HG02623 (cell line): ENCODE data around the gene C1orf115.
"Not testable (repeated sequence)": the region's sequence is repeated elsewhere in the genome, so short reads cannot be mapped to it uniquely, and the experiment has no call there.

Source experiments
- ATAC-seq: cut with Tn5 transposase; IDR thresholded peaks from one replicate; pipeline ENCODE4 v1.9.1; 2021; ENCODE audit warnings: moderate library complexity; ENCODE audit not compliant: unreplicated experiment

C1orf115 gene

DNA sequence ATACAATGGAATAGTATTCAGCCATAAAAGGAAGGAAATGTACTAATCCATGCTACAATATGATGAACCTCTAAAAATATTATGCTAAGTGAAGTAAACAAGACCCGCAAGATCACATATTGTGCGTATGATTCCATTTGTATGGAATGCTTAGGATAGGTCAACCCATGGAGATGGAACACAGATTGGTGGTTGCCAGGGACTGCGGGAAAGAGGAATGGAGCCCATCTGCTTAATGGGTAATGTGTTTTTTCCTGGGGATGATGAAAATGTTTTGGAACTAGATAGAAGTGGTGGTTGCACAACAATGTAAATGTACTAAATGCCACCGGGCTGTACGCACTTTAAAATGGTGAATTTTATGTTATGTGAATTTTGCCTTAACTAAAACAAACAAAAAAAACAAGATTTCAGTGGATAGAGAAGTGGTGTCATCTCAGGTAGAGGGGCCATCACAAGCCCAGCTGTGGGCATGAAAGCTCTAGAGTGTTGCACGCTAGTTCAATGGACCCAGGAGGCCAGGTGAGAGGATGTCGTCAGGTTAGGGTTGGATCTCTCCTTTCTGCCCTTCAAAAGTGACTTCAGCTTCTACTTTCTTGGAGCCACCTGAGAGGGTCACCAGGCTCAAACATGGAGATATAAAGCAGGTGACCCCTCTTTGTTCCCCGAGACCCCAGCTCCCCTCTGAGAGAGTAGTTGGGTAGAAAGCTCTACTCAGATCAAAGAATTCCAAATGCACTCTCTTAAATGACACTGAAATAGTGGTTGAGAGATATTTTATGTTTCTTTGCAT, 2.5 kb downstream of the C1orf115 start:
- ATAC-seq, result no peak

- no peak for ATAC-seq
Measured at GRCh38 chr1:220694866-220695382, 4.8 kb downstream of the C1orf115 start.

DNA sequence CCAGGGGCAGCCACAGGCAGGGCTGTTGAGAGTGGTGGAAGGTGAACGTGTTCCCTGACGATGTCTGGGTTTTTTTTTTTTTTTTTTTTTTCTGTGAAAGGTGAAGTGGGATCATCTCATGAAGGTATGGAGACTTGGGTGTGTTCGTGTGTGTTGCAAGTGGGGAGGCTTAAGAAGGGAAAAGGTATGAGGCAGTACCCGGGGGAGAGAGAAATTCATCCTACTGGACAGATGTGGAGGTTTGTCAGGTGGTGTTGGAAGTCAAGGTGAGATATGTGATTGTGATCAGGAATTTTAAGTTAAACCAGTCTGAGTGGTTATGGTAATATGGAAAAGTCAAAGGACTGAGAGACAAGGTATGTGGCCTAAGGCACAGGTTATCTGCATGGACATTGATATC, 5.3 kb downstream of the C1orf115 start:
- ATAC-seq, result no peak

GRCh38 chr1:220696226-220696862, 6.2 kb downstream of the C1orf115 start:
- no peak for ATAC-seq

DNA sequence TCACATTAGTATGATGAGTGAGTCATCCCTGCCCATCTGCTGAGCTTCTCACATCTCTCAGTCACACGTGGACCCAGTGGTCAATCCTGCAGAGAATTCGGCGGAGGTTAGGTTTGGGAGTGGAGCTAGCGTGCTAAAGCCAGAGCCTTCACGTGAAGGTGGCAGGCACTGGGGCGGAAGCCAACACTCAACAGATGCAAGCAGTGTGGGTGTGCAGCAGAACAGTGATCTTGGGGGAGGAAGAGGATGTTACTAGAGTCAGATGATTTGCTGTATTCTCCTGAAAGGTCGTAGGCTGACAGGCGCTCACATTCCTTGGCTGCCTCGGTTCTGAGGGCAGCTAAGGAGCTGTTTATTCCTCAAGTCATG, 6.7 kb downstream of the C1orf115 start:
- ATAC-seq, result no peak

- no peak for ATAC-seq
Measured at GRCh38 chr1:220697326-220697725, 7.2 kb downstream of the C1orf115 start.

GRCh38 chr1:220698607-220699016, 8.4 kb downstream of the C1orf115 start:
- ATAC-seq, result no peak

GRCh38 chr1:220699044-220699443, 8.9 kb downstream of the C1orf115 start:
- no peak for ATAC-seq

GRCh38 chr1:220700556-220701179, 10.5 kb downstream of the C1orf115 start:
- ATAC-seq, result no peak

DNA sequence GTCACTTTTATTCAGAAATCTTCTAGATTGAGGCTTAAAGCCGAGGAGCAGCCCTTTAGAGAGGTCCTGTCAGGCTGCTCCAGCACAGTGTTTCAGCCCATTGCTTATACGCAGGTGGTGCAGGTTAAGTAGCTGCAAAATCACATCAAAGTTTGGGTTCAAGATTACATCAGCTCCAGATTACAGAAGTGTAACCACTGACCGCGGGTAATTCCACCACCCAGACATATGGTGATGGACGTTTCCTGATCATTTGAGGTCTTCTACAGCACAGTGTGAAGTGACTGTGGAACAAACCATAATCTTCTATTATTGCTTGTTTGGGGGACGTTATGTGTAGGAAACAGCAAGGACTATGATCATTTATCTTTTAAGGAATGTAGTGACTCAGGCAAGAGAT, 11.8 kb downstream of the C1orf115 start:
- ATAC-seq, result no peak

DNA sequence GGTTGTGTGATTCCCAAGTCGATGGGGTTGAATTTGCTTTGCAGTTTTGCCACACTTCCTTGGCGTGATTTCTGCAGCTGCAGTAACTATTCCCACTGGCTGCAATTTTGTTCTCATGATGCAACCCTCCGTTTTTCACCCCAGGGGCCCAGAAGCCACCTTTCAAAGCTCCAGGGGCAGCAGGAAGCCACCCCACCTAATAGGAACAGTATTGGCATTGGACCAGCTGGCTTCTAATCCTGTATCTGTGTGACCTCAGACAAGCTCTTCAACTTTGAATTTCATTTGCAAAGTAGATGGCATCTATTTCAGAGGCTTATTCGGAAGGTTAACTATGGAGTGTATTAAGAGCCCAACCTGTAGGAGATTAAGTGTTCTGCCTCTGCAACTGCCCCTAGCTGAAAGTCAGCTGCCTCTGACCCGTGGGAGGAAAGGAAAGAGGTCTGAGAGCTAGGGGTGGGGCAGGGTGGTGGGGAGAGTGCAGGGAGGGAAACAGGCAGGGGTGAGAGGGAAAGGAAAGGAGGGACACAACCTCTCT, 12.6 kb downstream of the C1orf115 start:
- no peak for ATAC-seq

GRCh38 chr1:220703305-220703704, 13.1 kb downstream of the C1orf115 start:
- ATAC-seq, result no peak

DNA sequence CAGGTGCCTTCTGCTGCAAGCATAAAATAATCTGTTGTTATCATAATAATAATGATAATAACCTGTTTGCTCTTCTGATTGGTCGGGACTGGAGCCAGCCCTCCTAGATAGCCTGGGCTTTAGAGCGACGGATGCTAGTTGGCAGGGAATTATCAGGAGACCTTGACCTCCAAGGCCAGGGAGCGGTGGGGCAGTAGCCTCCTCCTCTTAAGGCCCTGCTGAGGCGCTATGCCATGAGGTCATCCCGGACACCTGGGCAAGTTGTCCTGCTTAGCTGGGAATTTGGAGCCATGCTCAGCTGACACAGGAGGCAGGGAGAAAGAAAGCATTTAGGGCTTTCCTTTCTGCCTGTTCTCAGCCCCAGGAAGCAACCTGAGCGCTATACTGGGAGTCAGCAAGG, 15.6 kb downstream of the C1orf115 start:
- no peak for ATAC-seq

DNA sequence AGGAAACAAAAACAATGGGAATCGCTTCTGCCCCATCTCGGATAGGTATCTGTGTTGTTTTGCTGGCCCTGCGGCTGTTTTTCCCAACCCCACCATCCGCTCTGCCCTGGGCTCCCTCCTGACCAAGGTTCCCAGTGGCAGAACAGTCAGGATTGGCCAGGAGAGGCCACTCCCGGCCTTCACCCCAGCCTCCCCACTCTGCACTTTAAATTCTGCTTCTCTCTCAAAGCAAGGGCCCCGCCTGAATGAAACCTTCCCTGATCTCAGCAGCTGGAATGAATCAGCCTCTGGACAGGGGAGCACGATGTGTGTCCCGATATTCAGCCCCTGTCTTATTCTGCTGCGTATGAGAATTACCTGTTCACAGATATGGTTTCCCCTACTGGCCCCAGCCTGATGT, 16.3 kb downstream of the C1orf115 start:
- ATAC-seq, result no peak

- no peak for ATAC-seq
Measured at GRCh38 chr1:220707160-220707559, 17.0 kb downstream of the C1orf115 start.

DNA sequence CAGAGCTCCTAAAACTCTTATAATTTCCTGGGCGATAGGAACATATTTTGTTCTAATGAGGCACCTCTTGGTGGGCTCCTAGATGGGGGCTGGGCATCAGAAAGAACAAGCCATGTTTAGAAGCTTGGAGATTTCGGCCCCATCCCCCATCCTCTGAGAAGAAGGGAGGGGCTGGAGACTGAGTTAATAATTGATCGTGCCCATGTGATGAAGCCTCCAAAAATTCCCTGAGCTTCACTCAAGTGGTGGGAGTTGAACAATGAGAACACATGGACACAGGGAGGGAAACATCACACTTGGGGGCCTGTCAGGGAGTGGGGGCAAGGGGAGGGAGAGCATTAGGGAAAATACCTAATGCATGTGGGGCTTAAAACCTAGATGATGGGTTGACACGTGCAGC, 18.1 kb downstream of the C1orf115 start:
- no peak for ATAC-seq

DNA sequence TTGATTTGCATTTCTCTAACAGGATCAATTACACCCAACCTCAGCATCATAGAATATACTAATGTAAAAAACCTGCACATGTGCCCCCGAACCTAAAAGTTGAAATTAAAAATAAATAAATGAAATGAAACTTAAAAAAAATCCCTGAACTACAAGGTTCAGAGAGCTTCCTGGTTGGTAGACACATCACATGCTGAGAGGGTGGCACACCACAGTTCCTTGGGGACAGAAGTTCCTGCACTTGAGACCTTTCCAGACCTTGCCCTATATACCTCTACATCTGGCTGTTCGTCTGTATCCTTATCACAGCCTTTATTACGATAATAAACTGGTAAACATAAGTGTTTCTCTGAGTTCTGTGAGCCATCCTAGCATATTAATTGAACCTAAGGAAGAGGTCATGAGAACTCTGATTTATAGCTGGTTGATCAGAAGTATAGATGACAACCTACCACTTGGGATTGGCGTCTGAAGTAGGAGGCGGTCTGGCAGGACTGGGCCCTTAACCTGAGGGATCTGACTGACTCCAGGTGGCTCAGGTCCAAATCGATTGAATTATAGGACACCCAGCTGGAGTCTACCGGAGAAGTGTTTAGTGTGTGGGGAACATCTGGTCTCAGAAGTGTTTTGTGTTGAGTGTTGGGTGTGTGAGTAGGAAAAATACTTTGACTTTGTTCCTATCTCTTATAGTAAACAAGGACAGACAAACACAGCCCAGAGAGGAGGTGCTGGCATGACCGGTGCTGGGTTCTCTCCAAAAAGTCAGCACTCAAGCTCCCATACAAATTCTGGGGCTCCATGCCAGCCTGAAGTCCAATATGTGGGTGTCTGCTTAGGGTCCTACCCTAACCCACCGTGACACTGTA, 19.0 kb downstream of the C1orf115 start:
- no peak for ATAC-seq

DNA sequence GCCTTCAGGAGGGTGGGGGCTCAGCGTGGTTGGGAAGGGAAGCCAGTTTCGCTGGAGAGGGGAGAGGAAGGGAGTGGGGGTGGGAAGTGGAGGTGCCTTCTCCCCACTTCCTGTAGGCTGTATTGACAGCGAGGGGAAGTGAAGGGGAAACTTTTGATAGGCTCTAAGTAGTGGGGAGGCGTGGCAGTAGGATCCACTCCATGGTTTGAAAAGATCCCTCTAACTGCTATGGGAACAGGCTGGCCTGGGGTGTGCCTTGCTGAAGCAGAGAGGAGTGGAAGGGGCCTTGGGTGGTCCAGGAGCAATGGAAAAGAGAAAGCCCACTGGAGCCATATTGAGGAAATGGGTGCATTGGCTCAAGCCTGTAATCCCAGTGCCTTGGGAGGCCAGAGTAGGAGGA, 20.2 kb downstream of the C1orf115 start:
- ATAC-seq, result no peak

DNA sequence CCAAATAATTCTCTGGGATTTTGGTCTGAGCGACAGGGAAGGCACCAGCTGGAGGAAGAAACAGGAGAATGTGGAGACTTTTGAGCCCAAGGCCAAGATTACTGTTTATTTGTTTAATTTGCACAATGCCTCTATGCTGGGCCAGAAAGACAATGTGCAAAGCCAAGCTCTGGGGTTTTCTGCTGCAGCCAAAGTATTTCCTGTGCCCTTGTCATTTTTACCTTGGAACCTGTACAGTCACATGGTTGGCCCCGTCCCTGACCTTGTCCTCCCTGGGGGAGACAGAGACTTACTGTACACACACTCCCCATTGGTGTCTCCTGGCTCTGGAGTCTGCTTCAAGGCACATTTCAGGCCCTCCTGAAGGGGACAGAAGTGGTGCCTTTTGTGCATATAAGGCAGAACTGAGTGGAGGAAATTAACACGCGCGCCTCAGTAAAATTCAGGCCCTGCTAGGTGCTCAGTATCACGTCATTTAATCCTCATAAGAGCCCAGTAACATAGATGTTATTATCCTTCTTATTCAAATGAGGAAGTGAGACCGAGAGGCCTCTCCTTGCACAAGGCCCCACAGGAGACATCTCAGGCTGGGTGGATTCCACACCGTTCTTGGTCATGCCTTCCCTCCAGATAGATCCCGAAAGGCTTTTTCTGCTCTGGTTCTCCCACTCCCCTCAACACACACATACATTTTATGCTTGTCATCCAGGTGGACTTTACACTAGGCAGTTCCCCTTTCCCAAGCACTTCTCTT, 21.1 kb downstream of the C1orf115 start:
- ATAC-seq, result peak; percentile 74

- not testable (repeated sequence) for ATAC-seq
Measured at GRCh38 chr1:220715986-220716385, 25.8 kb downstream of the C1orf115 start.
